GM12801 (cell line): ENCODE data around the gene NDUFA5.

ENCODE experiments used
- TF ChIP-seq, protein P1 (sequence below): IDR thresholded peaks from one replicate; pipeline ENCODE4 v1.5.1; 2011; ENCODE audit warnings: control low read depth; ENCODE audit not compliant: insufficient read length; ENCODE audit errors: extremely low read depth

The NDUFA5 gene

DNA sequence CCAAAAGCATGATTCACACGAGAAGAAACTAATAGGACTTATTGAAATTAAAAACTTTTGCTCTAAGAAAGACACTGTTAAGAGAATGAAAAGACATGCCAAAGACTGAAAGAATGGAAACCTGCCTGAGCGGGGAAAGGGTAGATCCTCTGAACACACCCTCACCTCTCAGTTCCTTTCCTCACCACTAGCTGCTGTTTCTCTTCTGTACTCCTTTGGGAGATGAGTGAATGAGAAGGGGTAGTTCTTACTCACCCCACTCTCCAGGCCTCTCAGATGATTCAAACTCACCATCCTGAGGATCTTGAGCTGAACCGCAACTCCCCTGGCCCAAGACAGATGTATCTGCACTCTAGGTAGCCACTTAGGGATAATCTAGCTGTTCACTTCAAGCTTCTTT, 65.1 kb downstream of the NDUFA5 start:
- TF ChIP-seq, protein P1, sequence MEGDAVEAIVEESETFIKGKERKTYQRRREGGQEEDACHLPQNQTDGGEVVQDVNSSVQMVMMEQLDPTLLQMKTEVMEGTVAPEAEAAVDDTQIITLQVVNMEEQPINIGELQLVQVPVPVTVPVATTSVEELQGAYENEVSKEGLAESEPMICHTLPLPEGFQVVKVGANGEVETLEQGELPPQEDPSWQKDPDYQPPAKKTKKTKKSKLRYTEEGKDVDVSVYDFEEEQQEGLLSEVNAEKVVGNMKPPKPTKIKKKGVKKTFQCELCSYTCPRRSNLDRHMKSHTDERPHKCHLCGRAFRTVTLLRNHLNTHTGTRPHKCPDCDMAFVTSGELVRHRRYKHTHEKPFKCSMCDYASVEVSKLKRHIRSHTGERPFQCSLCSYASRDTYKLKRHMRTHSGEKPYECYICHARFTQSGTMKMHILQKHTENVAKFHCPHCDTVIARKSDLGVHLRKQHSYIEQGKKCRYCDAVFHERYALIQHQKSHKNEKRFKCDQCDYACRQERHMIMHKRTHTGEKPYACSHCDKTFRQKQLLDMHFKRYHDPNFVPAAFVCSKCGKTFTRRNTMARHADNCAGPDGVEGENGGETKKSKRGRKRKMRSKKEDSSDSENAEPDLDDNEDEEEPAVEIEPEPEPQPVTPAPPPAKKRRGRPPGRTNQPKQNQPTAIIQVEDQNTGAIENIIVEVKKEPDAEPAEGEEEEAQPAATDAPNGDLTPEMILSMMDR, result no peak
